Testis (tissue), 3 donors: ENCODE data around the gene ZFR2. TPM values are rescaled to one million over a fixed set of nuclear protein-coding genes. Genes with fewer than 3 reads are reported as not detected.
A peak's percentile ranks its signal among the peaks of the same experiment; 100 is the strongest.

Source experiments
- DNase-seq: peaks from one replicate; pipeline ENCODE4 v3.0.0-alpha.2; 2019
- H3K27ac ChIP-seq, 2 donors: fragments of 200-600 bp; sonication (generic); one replicate each; pipeline ENCODE4 v1.5.1; 2019
- H3K27me3 ChIP-seq: fragments of 200-600 bp; sonication (generic); one replicate; pipeline ENCODE4 v1.5.1; 2019
- H3K36me3 ChIP-seq: fragments of 200-600 bp; sonication (generic); one replicate; pipeline ENCODE4 v1.5.1; 2017; ENCODE audit warnings: low read depth; ENCODE audit errors: missing control alignments
- H3K4me1 ChIP-seq: fragments of 200-600 bp; sonication (generic); one replicate; pipeline ENCODE4 v1.5.1; 2019
- H3K4me3 ChIP-seq, 2 donors: fragments of 200-600 bp; sonication (generic); one replicate each; pipeline ENCODE4 v1.5.1; 2017 to 2019
- H3K9me3 ChIP-seq: fragments of 200-600 bp; sonication (generic); one replicate; pipeline ENCODE4 v1.5.1; 2017
- CTCF ChIP-seq, 3 experiments: fragments of 450-650 bp in 2 of 3; fragments of 200-600 bp in 1 of 3; sonication (generic) in 1 of 3; IDR thresholded peaks; one replicate each; pipeline ENCODE4 v1.5.1; 2016 to 2019; ENCODE audit warnings: antibody characterized with exemption in 3 of 3, mild to moderate bottlenecking in 2 of 3, moderate library complexity in 1 of 3
- POLR2A ChIP-seq: fragments of 450-650 bp; IDR thresholded peaks from one replicate; pipeline ENCODE4 v1.6.1; 2017; ENCODE audit warnings: antibody characterized with exemption, mild to moderate bottlenecking, moderate library complexity
- WGBS, 2 donors: methylation state at CpG; one replicate each; pipeline ENCODE4 v1.1.5; 2018; 5-methylcytosine and 5-hydroxymethylcytosine counted together
- intact Hi-C: fragments of 100-400 bp; cut with DNase I; formaldehyde crosslinking; loops from one replicate; pipeline ENCODE4 v1.15.1; 2023; ENCODE audit warnings: low total_unique reads
- polyA plus RNA-seq: library from polyadenylated mRNA; stranded (reverse); fragments of 350-450 nt; fragmentation: Illumina TruSeq; extraction: RNeasy Lipid Tissue Mini Kit (QIAGEN cat#74804); gene quantifications from one replicate; pipeline ENCODE4 v1.2.3, GENCODE V29; 2014; ENCODE audit warnings: low read depth, low replicate concordance; ENCODE audit not compliant: insufficient read depth
- total RNA-seq, 2 donors: library from RNA; depleted of rRNA; stranded (reverse); fragments of >200 nt; gene quantifications; one replicate each; pipeline ENCODE4 v1.2.3, GENCODE V29; 2016

The ZFR2 gene
- total and polyA plus RNA-seq, 3 donors from 2014 or later: 23.4 to 35.0 (median 34.1) TPM

GRCh38 chr19:3790941-3791340, 77.9 kb downstream of the ZFR2 start:
- H3K36me3 ChIP-seq: no peaks in the 10 kb centered on the region
- no peak for DNase-seq
- H3K4me1 ChIP-seq: no peaks in the 10 kb centered on the region
- no peak overlapping the region for H3K4me3 ChIP-seq
- H3K27me3 ChIP-seq: no peaks in the 10 kb centered on the region
- intact Hi-C loops: no loop called here
- TF ChIP-seq POLR2A: no peak
- no peak for TF ChIP-seq CTCF (IDR thresholded peaks at IDR 0.05)
- 82% methylated on average over 7 of the region's 7 CpGs for WGBS, 2 donors
- no peak overlapping the region for H3K27ac ChIP-seq
- no peaks in the 10 kb centered on the region for H3K9me3 ChIP-seq

- intact Hi-C loops: no loop called here
- no peak for DNase-seq
- no peaks in the 10 kb centered on the region for H3K4me1 ChIP-seq
- no peaks in the 10 kb centered on the region for H3K27me3 ChIP-seq
- no peaks in the 10 kb centered on the region for H3K36me3 ChIP-seq
- no peak overlapping the region for H3K4me3 ChIP-seq
- H3K27ac ChIP-seq: no peak overlapping the region
- WGBS, 2 donors: 63 to 69% methylated on average over 6 of the region's 6 CpGs
- TF ChIP-seq POLR2A: no peak
- TF ChIP-seq CTCF (IDR thresholded peaks at IDR 0.05): no peak
- no peaks in the 10 kb centered on the region for H3K9me3 ChIP-seq
Observed at GRCh38 chr19:3790209-3790734, 78.6 kb downstream of the ZFR2 start.

- H3K4me1 ChIP-seq: no peaks in the 10 kb centered on the region
- 47 to 60% methylated on average over 16 of the region's 16 CpGs for WGBS, 2 donors
- intact Hi-C loops: no loop called here
- no peak for TF ChIP-seq POLR2A
- no peak for TF ChIP-seq CTCF (IDR thresholded peaks at IDR 0.05)
- no peaks in the 10 kb centered on the region for H3K27me3 ChIP-seq
- no peaks in the 10 kb centered on the region for H3K36me3 ChIP-seq
- no peak overlapping the region for H3K27ac ChIP-seq
- H3K9me3 ChIP-seq: no peaks in the 10 kb centered on the region
- H3K4me3 ChIP-seq: no peak overlapping the region
- no peak for DNase-seq
Observed at GRCh38 chr19:3788996-3789778, 79.7 kb downstream of the ZFR2 start.

GRCh38 chr19:3785938-3786824, 82.7 kb downstream of the ZFR2 start, which contains the start of gene MATK:
MATK (minus strand) TSS chr19:3786381; CDS start chr19:3785135, 1,246 bp downstream.
- Histone ChIP-seq H3K27ac (no peak within 1 kb of the TSS), H3K36me3 (no peaks in the 10 kb centered on the region), H3K9me3 (no peaks in the 10 kb centered on the region), H3K4me1 (no peaks in the 10 kb centered on the region), H3K27me3 (no peaks in the 10 kb centered on the region), H3K4me3 (peak within 1 kb of the TSS; percentile 24 to 45)
- 4 to 13% methylated on average over 17 to 62 of the region's 101 CpGs for WGBS, 2 donors
- intact Hi-C loops: no loop called here
- DNase-seq: no peak
- TF ChIP-seq POLR2A: no peak

DNA sequence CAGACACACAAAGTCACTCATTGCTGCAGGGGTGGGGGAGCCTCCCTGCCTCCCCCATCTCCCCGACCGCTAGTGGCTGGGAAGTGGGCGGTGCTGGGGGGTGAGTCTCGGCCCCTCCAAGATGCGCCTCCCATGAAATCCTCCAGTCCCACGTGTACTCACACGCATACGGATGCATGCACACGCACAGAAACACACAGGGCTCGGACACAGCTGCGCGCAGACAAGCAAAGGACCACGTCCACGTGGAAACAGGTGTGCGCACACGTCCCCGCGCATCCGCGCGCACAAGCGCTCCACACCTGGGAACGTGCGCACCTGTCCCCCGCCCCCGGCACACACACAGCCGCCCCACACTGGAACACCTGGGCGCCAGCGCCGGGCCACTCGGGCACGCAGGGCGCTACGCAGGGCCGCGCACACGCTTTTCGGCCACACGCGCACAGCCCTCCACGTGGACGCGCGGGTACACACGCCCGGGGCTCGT, 83.3 kb downstream of the ZFR2 start:
- intact Hi-C loops: no loop called here
- no peaks in the 10 kb centered on the region for H3K9me3 ChIP-seq
- TF ChIP-seq POLR2A (no peak), CTCF (IDR thresholded peaks at IDR 0.05) (no peak)
- H3K4me3 ChIP-seq: peak overlapping the region; percentile 24 to 45
- H3K27ac ChIP-seq: no peak overlapping the region
- DNase-seq: no peak
- no peaks in the 10 kb centered on the region for H3K36me3 ChIP-seq
- H3K4me1 ChIP-seq: no peaks in the 10 kb centered on the region
- no peaks in the 10 kb centered on the region for H3K27me3 ChIP-seq
- WGBS, 2 donors: 0 to 1% methylated on average over 21 to 38 of the region's 47 CpGs
